LNCAP (cell line): ENCODE measurements around the gene SHLD1.

Source experiments
- TF ChIP-seq, protein P1 (sequence below): fragments of 450-650 bp; IDR thresholded peaks from 2 replicates; pipeline ENCODE4 v1.5.1; 2017; ENCODE audit warnings: mild to moderate bottlenecking

Gene SHLD1, protein sequence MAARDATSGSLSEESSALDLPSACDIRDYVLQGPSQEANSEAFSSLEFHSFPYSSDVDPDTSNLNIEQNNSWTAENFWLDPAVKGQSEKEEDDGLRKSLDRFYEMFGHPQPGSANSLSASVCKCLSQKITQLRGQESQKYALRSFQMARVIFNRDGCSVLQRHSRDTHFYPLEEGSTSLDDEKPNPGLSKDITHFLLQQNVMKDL

GRCh38 chr20:5749952-5750779 is at the start of gene SHLD1:
Gene SHLD1 (plus strand): TSS chr20:5750401. CDS start chr20:5772866, 22,465 bp downstream.
- TF ChIP-seq, protein P1, sequence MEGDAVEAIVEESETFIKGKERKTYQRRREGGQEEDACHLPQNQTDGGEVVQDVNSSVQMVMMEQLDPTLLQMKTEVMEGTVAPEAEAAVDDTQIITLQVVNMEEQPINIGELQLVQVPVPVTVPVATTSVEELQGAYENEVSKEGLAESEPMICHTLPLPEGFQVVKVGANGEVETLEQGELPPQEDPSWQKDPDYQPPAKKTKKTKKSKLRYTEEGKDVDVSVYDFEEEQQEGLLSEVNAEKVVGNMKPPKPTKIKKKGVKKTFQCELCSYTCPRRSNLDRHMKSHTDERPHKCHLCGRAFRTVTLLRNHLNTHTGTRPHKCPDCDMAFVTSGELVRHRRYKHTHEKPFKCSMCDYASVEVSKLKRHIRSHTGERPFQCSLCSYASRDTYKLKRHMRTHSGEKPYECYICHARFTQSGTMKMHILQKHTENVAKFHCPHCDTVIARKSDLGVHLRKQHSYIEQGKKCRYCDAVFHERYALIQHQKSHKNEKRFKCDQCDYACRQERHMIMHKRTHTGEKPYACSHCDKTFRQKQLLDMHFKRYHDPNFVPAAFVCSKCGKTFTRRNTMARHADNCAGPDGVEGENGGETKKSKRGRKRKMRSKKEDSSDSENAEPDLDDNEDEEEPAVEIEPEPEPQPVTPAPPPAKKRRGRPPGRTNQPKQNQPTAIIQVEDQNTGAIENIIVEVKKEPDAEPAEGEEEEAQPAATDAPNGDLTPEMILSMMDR: no peak

GRCh38 chr20:5703681-5704101 is 46.5 kb upstream of the SHLD1 start:
- TF ChIP-seq, protein P1: no peak

DNA sequence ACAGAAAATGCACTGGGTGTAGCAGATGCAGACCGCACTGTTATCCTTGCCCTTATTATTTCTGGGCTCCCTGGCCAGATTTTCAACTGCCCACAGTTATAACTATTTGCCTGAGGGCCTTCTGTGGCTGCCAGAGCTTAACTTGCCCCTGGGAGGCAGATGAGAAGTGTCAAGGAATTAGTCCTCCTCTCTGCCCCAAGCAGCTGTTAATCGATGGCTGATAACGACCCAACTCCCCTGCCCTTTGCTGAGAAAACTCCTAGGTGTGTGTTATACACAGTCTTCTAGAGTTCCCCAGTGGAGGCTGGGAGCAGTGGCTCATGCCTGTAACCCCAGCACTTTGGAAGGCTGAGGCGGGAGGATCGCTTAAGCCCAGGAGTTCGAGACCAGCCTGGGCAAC is 44.4 kb upstream of the SHLD1 start:
- TF ChIP-seq, protein P1: no peak

GRCh38 chr20:5706797-5707196 is 43.4 kb upstream of the SHLD1 start:
- TF ChIP-seq, protein P1: no peak

DNA sequence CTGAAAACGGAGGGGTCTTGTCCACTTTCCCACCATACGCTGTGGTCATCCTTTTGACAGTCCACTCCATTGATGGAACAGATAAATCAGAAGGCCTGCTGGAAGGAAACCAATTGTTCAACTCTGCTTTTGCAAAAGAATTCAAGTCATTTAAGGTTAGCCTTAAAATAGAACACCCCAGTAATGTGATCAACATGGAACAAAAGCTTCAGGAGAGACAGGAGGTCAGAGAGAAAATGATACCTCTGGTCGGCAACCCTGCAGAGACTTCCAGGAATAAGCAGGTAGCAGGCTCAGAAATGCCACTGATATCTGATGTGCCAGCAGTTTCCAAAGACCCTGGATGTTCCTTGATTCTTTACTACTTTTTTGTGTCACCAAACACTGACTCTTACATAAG is 39.6 kb upstream of the SHLD1 start:
- TF ChIP-seq, protein P1: no peak

DNA sequence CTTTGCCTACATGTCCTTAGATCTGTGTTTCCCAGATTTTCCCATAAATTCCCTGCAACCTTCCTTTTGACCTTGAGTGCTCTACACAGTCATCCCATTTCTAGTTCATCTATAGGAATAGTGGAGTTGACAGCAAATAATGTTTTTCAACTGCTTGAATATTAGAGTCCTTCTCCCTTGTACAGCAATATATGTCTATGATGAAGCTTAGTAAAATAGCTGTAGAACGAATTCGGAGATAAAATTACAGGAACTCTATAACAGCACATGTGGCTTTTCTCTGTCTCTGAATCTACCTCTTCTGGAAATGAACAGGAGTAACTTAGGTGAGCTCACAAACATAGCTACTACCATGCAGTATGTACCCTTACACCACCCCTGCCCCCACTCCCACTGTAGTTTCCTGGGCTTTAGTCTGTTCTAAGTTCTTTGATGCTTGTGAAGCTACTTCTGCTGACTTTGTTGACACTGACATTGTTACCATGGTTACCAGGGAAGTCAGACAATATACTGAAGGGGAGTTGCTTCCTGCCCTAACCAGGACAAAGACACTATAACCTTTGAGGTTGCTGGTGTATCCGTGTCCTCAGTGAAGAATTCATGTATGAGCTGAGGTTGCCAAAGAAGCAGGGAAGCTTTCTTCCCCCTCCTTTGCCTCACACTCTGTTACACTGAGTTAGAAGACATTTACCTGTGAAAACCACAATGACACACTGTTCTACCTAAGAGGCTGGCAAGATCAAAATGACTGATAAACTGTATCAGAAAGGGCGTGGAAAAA is 35.8 kb upstream of the SHLD1 start:
- TF ChIP-seq, protein P1: no peak

DNA sequence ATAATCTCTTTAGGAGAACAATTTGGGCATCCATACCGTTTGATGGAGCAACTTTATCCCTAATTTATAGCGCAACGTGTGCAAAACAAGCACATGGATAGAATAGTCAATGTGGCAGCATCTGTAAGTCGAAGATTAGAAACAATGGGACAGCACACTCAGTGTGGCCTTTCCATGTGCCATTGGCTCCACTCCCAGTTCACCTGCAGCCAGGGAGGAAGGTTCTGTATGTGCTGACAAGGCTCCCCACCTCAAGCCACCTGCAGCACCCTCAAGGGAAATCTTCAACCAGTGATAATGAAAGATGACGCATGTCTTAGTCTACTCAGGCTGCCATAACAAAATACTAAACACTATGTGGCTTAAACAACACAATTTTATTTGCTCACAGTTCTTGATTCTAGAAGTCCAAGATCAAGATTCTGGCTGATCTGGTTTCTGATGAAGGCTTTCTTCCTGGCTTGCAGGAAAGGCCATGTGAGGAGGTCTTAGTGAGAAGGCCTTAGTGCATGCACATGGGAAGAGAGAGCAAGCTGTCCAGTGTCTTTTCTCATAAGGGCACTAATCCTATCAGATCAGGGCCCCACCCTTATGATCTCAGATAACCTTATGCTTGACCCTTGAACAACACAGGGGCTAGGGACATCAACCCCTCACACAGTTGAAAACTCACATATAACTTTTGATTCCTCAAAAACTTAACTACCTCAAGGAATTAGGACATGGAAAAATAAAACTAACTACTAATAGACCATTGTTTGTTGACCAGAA is 34.9 kb upstream of the SHLD1 start:
- TF ChIP-seq, protein P1: no peak
